Endothelial cell (in vitro differentiated cells): Measurements from ENCODE around the gene KLHDC9. TPM values are rescaled to one million over a fixed set of nuclear protein-coding genes. Genes with fewer than 3 reads are reported as not detected.
A peak's percentile ranks its signal among the peaks of the same experiment; 100 is the strongest.

ENCODE experiments used
- DNase-seq: peaks from one replicate; pipeline ENCODE4 v3.0.0; 2021; ENCODE audit warnings: low spot score
- H3K27ac Mint-ChIP-seq: one replicate; pipeline ENCODE4 v1.8.0; 2021; ENCODE audit warnings: mixed read lengths, inconsistent platforms; ENCODE audit not compliant: unreplicated experiment
- H3K27me3 Mint-ChIP-seq: one replicate; pipeline ENCODE4 v1.8.0; 2021; ENCODE audit warnings: mild to moderate bottlenecking, moderate library complexity, mixed read lengths, inconsistent platforms; ENCODE audit not compliant: unreplicated experiment
- H3K36me3 Mint-ChIP-seq: one replicate; pipeline ENCODE4 v1.8.0; 2021; ENCODE audit warnings: mild to moderate bottlenecking, low read depth, mixed read lengths, inconsistent platforms; ENCODE audit not compliant: unreplicated experiment
- H3K4me1 Mint-ChIP-seq: one replicate; pipeline ENCODE4 v1.8.0; 2021; ENCODE audit warnings: mild to moderate bottlenecking, mixed read lengths, inconsistent platforms; ENCODE audit not compliant: unreplicated experiment
- H3K4me3 Mint-ChIP-seq: one replicate; pipeline ENCODE4 v1.8.0; 2021; ENCODE audit warnings: mild to moderate bottlenecking, mixed read lengths, inconsistent platforms; ENCODE audit not compliant: unreplicated experiment
- H3K9me3 Mint-ChIP-seq: one replicate; pipeline ENCODE4 v1.8.0; 2021; ENCODE audit warnings: mixed read lengths, inconsistent platforms; ENCODE audit not compliant: unreplicated experiment
- CTCF ChIP-seq: fragments of 200-600 bp; sonication (generic); IDR thresholded peaks from one replicate; pipeline ENCODE4 v1.5.0; 2021; ENCODE audit warnings: antibody characterized with exemption; ENCODE audit not compliant: unreplicated experiment
- total RNA-seq: library from RNA; stranded (reverse); fragmentation: NEBNext Ultra II Directional; extraction: Animal tissue kit (Norgen Biotek cat#: 25700); gene quantifications from one replicate; pipeline ENCODE4 v1.2.1, GENCODE V29; 2021; ENCODE audit not compliant: unreplicated experiment

KLHDC9 gene
- total RNA-seq, 1 donor from 2014 or later: 7.3 TPM

GRCh38 chr1:161096015-161096414, 2.1 kb upstream of the KLHDC9 start:
- no peaks in the 10 kb centered on the region for H3K9me3 Mint-ChIP-seq
- H3K27ac Mint-ChIP-seq: no peak overlapping the region
- no peak for TF ChIP-seq CTCF
- H3K27me3 Mint-ChIP-seq: peaks cover 2% of the 10 kb centered on the region
- H3K36me3 Mint-ChIP-seq: peaks cover 15% of the 10 kb centered on the region
- H3K4me1 Mint-ChIP-seq: peaks cover 16% of the 10 kb centered on the region
- DNase-seq: no peak
- no peak overlapping the region for H3K4me3 Mint-ChIP-seq

- H3K27me3 Mint-ChIP-seq: peaks cover 2% of the 10 kb centered on the region
- H3K9me3 Mint-ChIP-seq: no peaks in the 10 kb centered on the region
- peaks cover 15% of the 10 kb centered on the region for H3K36me3 Mint-ChIP-seq
- H3K4me3 Mint-ChIP-seq: no peak overlapping the region
- peaks cover 16% of the 10 kb centered on the region for H3K4me1 Mint-ChIP-seq
- DNase-seq: no peak
- TF ChIP-seq CTCF: no peak
- no peak overlapping the region for H3K27ac Mint-ChIP-seq
These were observed 1.6 kb upstream of the KLHDC9 start for GRCh38 chr1:161096530-161096929.

- Mint-ChIP-seq H3K27me3 (peaks cover 3% of the 10 kb centered on the region), H3K36me3 (peaks cover 20% of the 10 kb centered on the region), H3K27ac (peak overlapping the region; percentile 85), H3K4me1 (peaks cover 16% of the 10 kb centered on the region), H3K9me3 (no peaks in the 10 kb centered on the region), H3K4me3 (peak overlapping the region; percentile 93)
- DNase-seq: no peak
- TF ChIP-seq CTCF: no peak
These were observed 1.1 kb downstream of the KLHDC9 start for GRCh38 chr1:161099090-161099802.

- Mint-ChIP-seq H3K27ac (no peak overlapping the region), H3K4me1 (peaks cover 16% of the 10 kb centered on the region), H3K9me3 (no peaks in the 10 kb centered on the region), H3K36me3 (peaks cover 20% of the 10 kb centered on the region), H3K4me3 (no peak overlapping the region), H3K27me3 (peaks cover 3% of the 10 kb centered on the region)
- no peak for DNase-seq
- no peak for TF ChIP-seq CTCF
These were observed 2.4 kb downstream of the KLHDC9 start for GRCh38 chr1:161100556-161100955.

- DNase-seq: no peak
- Mint-ChIP-seq H3K27me3 (peaks cover 1% of the 10 kb centered on the region), H3K9me3 (no peaks in the 10 kb centered on the region), H3K4me3 (no peak overlapping the region), H3K4me1 (peaks cover under 1% of the 10 kb centered on the region), H3K27ac (no peak overlapping the region), H3K36me3 (peaks cover 5% of the 10 kb centered on the region)
- TF ChIP-seq CTCF: no peak
These were observed 8.3 kb downstream of the KLHDC9 start for GRCh38 chr1:161106431-161106830.
